ENCODE data around the gene TMEM184B.
A peak's percentile ranks its signal among the peaks of the same experiment; 100 is the strongest.

The TMEM184B gene

GRCh38 chr22:38257181-38257580, 15.6 kb downstream of the TMEM184B start:
- peak; percentile 69 for ATAC-seq
- TF ChIP-seq ZC3H10 (CRISPR knock-in tag; IDR thresholded peaks at IDR 0.05): no peak
- TF ChIP-seq CSRNP3 (CRISPR knock-in tag; IDR thresholded peaks at IDR 0.05): no peak
- TF ChIP-seq ZFP30 (CRISPR knock-in tag; IDR thresholded peaks at IDR 0.05): no peak
- TF ChIP-seq, protein P1, sequence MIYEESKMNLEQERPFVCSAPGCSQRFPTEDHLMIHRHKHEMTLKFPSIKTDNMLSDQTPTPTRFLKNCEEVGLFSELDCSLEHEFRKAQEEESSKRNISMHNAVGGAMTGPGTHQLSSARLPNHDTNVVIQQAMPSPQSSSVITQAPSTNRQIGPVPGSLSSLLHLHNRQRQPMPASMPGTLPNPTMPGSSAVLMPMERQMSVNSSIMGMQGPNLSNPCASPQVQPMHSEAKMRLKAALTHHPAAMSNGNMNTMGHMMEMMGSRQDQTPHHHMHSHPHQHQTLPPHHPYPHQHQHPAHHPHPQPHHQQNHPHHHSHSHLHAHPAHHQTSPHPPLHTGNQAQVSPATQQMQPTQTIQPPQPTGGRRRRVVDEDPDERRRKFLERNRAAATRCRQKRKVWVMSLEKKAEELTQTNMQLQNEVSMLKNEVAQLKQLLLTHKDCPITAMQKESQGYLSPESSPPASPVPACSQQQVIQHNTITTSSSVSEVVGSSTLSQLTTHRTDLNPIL (CRISPR knock-in tag; IDR thresholded peaks at IDR 0.05; ENCODE audit: low read depth): no peak
- no peak for TF ChIP-seq TSHZ2 (CRISPR knock-in tag; IDR thresholded peaks at IDR 0.05)

GRCh38 chr22:38255697-38256096, 17.1 kb downstream of the TMEM184B start:
- TF ChIP-seq TOX (CRISPR knock-in tag; IDR thresholded peaks at IDR 0.05; ENCODE audit: borderline replicate concordance) (no peak), ZFP3 (CRISPR knock-in tag; IDR thresholded peaks at IDR 0.05) (no peak), OSR1 (CRISPR knock-in tag; IDR thresholded peaks at IDR 0.05) (no peak)
- ATAC-seq: no peak

- no peak for TF ChIP-seq ZNF565 (CRISPR knock-in tag; conservative IDR thresholded peaks at IDR 0.05; ENCODE audit: low read depth)
- TF ChIP-seq TOX (CRISPR knock-in tag; IDR thresholded peaks at IDR 0.05; ENCODE audit: borderline replicate concordance): no peak
- no peak for TF ChIP-seq ZNF70 (CRISPR knock-in tag; IDR thresholded peaks at IDR 0.05)
- no peak for TF ChIP-seq ZNF8 (CRISPR knock-in tag; IDR thresholded peaks at IDR 0.05)
- no peak for TF ChIP-seq BACH2 (CRISPR knock-in tag; IDR thresholded peaks at IDR 0.05; ENCODE audit: borderline replicate concordance)
- no peak for ATAC-seq
Measured at GRCh38 chr22:38251341-38251692, 21.5 kb downstream of the TMEM184B start.

GRCh38 chr22:38250643-38251340, 22.0 kb downstream of the TMEM184B start:
- TF ChIP-seq GLIS3 (CRISPR knock-in tag; IDR thresholded peaks at IDR 0.05): no peak
- no peak for TF ChIP-seq RARB (CRISPR knock-in tag; IDR thresholded peaks at IDR 0.05)
- TF ChIP-seq TCF4 (CRISPR knock-in tag; IDR thresholded peaks at IDR 0.05; ENCODE audit: borderline replicate concordance): no peak
- no peak for TF ChIP-seq ZNF8 (CRISPR knock-in tag; IDR thresholded peaks at IDR 0.05)
- TF ChIP-seq CSRNP3 (CRISPR knock-in tag; IDR thresholded peaks at IDR 0.05): no peak
- TF ChIP-seq OSR1 (CRISPR knock-in tag; IDR thresholded peaks at IDR 0.05): no peak
- TF ChIP-seq ZFP3 (CRISPR knock-in tag; IDR thresholded peaks at IDR 0.05): no peak
- TF ChIP-seq TOX (CRISPR knock-in tag; IDR thresholded peaks at IDR 0.05; ENCODE audit: borderline replicate concordance): no peak
- TF ChIP-seq, protein P2, sequence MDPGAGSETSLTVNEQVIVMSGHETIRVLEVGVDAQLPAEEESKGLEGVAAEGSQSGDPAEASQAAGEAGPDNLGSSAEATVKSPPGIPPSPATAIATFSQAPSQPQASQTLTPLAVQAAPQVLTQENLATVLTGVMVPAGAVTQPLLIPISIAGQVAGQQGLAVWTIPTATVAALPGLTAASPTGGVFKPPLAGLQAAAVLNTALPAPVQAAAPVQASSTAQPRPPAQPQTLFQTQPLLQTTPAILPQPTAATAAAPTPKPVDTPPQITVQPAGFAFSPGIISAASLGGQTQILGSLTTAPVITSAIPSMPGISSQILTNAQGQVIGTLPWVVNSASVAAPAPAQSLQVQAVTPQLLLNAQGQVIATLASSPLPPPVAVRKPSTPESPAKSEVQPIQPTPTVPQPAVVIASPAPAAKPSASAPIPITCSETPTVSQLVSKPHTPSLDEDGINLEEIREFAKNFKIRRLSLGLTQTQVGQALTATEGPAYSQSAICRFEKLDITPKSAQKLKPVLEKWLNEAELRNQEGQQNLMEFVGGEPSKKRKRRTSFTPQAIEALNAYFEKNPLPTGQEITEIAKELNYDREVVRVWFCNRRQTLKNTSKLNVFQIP (CRISPR knock-in tag; IDR thresholded peaks at IDR 0.05; ENCODE audit: borderline replicate concordance, low read depth): no peak
- no peak for TF ChIP-seq ZFP30 (CRISPR knock-in tag; IDR thresholded peaks at IDR 0.05)
- TF ChIP-seq, protein P1 (CRISPR knock-in tag; IDR thresholded peaks at IDR 0.05; ENCODE audit: low read depth): no peak
- no peak for TF ChIP-seq ISL1 (CRISPR knock-in tag; IDR thresholded peaks at IDR 0.05)
- ATAC-seq: no peak
